Measurements from ENCODE around the gene RAX. TPM values are rescaled to one million over a fixed set of nuclear protein-coding genes. Genes with fewer than 3 reads are reported as not detected.

The RAX gene
- polyA plus RNA-seq, 1 donor (not counting 4 experiments of a cell fraction or from before 2014, with no cell fraction given) = not detected

GRCh38 chr18:59242906-59243305, 30.3 kb downstream of the RAX start:
- Histone ChIP-seq H3K4me2 (ENCODE audit: control insufficient read depth, extremely low read depth, insufficient read depth, low read depth, low read length) (no peak overlapping the region), H3K9ac (ENCODE audit: control insufficient read depth, extremely low read depth, insufficient read depth, low read length) (no peak overlapping the region), H3K9me1 (ENCODE audit: control insufficient read depth, extremely low read depth, insufficient read depth, low read length) (no peaks in the 10 kb centered on the region), H2AFZ (ENCODE audit: control insufficient read depth, low read length) (no peak overlapping the region), H3K79me2 (ENCODE audit: control insufficient read depth, insufficient read depth, low read length) (no peaks in the 10 kb centered on the region), H3K9me3 (ENCODE audit: control insufficient read depth, low read depth, low read length) (no peaks in the 10 kb centered on the region), H3K4me1 (ENCODE audit: control insufficient read depth, extremely low read depth, insufficient read depth, low read length) (no peaks in the 10 kb centered on the region), H3K4me3 (ENCODE audit: control insufficient read depth in 2 of 3, extremely low read depth in 1 of 3, insufficient read depth in 2 of 3, low read depth in 1 of 3, low read length in 3 of 3) (no peak overlapping the region), H4K20me1 (ENCODE audit: control insufficient read depth, extremely low read depth, insufficient read depth, low read length) (no peaks in the 10 kb centered on the region), H3K27me3 (ENCODE audit: control insufficient read depth, extremely low read depth, insufficient read depth, low read length) (peaks cover 7% of the 10 kb centered on the region), H3K36me3 (ENCODE audit: control insufficient read depth in 2 of 2, extremely low read depth in 1 of 2, insufficient read depth in 2 of 2, low read length in 2 of 2) (no peaks in the 10 kb centered on the region), H3K27ac (ENCODE audit: control insufficient read depth, insufficient read depth, low read length) (no peak overlapping the region)
- no peak for DNase-seq (ENCODE audit: low read depth, low spot score)
- TF ChIP-seq EZH2 (IDR thresholded peaks at IDR 0.05; ENCODE audit: low read length) (no peak), CTCF (optimal IDR thresholded peaks at IDR 0.05 in 1 of 3, IDR thresholded peaks at IDR 0.05 in 1 of 3, conservative IDR thresholded peaks at IDR 0.05 in 1 of 3; ENCODE audit: extremely low read depth in 1 of 3, insufficient read depth in 2 of 3, low read length in 3 of 3) (no peak)
- no peak for FAIRE-seq
- dilution Hi-C loops (cut with MboI; ENCODE audit: extremely low pct_ligation_motif_present, low sequenced_read_pairs) = no loop called here

GRCh38 chr18:59239642-59240041, 33.6 kb downstream of the RAX start:
- no peak overlapping the region for H3K4me3 ChIP-seq (ENCODE audit: control insufficient read depth in 2 of 3, extremely low read depth in 1 of 3, insufficient read depth in 2 of 3, low read depth in 1 of 3, low read length in 3 of 3)
- no peak overlapping the region for H3K27ac ChIP-seq (ENCODE audit: control insufficient read depth, insufficient read depth, low read length)
- no peaks in the 10 kb centered on the region for H3K36me3 ChIP-seq (ENCODE audit: control insufficient read depth in 2 of 2, extremely low read depth in 1 of 2, insufficient read depth in 2 of 2, low read length in 2 of 2)
- dilution Hi-C loops (cut with MboI; ENCODE audit: extremely low pct_ligation_motif_present, low sequenced_read_pairs) = no loop called here
- H4K20me1 ChIP-seq (ENCODE audit: control insufficient read depth, extremely low read depth, insufficient read depth, low read length) = no peaks in the 10 kb centered on the region
- no peaks in the 10 kb centered on the region for H3K9me1 ChIP-seq (ENCODE audit: control insufficient read depth, extremely low read depth, insufficient read depth, low read length)
- no peak overlapping the region for H3K9ac ChIP-seq (ENCODE audit: control insufficient read depth, extremely low read depth, insufficient read depth, low read length)
- FAIRE-seq = no peak
- no peaks in the 10 kb centered on the region for H3K9me3 ChIP-seq (ENCODE audit: control insufficient read depth, low read depth, low read length)
- no peaks in the 10 kb centered on the region for H3K4me1 ChIP-seq (ENCODE audit: control insufficient read depth, extremely low read depth, insufficient read depth, low read length)
- H3K27me3 ChIP-seq (ENCODE audit: control insufficient read depth, extremely low read depth, insufficient read depth, low read length) = no peaks in the 10 kb centered on the region
- no peaks in the 10 kb centered on the region for H3K79me2 ChIP-seq (ENCODE audit: control insufficient read depth, insufficient read depth, low read length)
- H2AFZ ChIP-seq (ENCODE audit: control insufficient read depth, low read length) = no peak overlapping the region
- no peak for DNase-seq (ENCODE audit: low read depth, low spot score)
- no peak for TF ChIP-seq EZH2 (IDR thresholded peaks at IDR 0.05; ENCODE audit: low read length)
- no peak for TF ChIP-seq CTCF (optimal IDR thresholded peaks at IDR 0.05 in 1 of 3, IDR thresholded peaks at IDR 0.05 in 1 of 3, conservative IDR thresholded peaks at IDR 0.05 in 1 of 3; ENCODE audit: extremely low read depth in 1 of 3, insufficient read depth in 2 of 3, low read length in 3 of 3)
- H3K4me2 ChIP-seq (ENCODE audit: control insufficient read depth, extremely low read depth, insufficient read depth, low read depth, low read length) = no peak overlapping the region

Data from keratinocyte (primary cell).